ENCODE data around the gene TEDC1. TPM values are rescaled to one million over a fixed set of nuclear protein-coding genes. Genes with fewer than 3 reads are reported as not detected.

The TEDC1 gene
- total RNA-seq, 4 donors from 2014 or later = 0.51 to 11.0 (median 9.4) TPM; not detected in 1

DNA sequence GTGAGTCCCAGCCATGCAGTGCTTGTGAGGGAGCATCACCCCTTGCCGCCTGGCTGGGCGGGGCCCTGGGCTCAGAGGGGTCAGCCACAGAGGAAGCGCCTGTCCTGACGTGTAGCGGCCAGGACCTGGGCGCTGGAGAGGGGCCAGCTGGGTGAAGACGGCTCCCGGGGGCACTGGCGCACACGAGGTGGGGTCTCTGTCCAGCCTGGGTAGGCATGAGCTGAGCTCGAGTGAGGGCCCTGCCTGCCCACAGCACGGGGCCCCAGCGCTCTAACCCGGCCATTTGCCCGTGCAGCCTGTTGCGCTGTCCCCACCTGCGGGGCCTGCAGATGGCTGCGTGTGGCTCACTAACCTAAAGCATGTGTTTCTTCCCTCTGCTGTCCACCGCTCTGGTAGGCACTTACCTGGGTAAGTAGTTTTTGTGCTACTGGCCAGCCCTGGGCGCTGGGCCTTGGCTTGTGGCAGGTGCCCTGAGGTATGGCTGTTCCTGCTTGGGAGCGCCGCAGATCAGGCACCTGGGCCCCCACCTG, 23.0 kb upstream of the TEDC1 start:
- Histone ChIP-seq H3K36me3 (no peaks in the 10 kb centered on the region), H3K4me3 (no peak overlapping the region), H3K27me3 (no peaks in the 10 kb centered on the region), H3K27ac (no peak overlapping the region), H3K4me1 (peaks cover 0 to 9% of the 10 kb centered on the region in 2 donors), H3K9me3 (no peaks in the 10 kb centered on the region)
- no peak for TF ChIP-seq CTCF (IDR thresholded peaks at IDR 0.05)
- no peak for TF ChIP-seq POLR2A (IDR thresholded peaks at IDR 0.05)
- intact Hi-C loops (cut with DNase I; ENCODE audit: low total_unique reads) = no loop called here
- DNase-seq = no peak

DNA sequence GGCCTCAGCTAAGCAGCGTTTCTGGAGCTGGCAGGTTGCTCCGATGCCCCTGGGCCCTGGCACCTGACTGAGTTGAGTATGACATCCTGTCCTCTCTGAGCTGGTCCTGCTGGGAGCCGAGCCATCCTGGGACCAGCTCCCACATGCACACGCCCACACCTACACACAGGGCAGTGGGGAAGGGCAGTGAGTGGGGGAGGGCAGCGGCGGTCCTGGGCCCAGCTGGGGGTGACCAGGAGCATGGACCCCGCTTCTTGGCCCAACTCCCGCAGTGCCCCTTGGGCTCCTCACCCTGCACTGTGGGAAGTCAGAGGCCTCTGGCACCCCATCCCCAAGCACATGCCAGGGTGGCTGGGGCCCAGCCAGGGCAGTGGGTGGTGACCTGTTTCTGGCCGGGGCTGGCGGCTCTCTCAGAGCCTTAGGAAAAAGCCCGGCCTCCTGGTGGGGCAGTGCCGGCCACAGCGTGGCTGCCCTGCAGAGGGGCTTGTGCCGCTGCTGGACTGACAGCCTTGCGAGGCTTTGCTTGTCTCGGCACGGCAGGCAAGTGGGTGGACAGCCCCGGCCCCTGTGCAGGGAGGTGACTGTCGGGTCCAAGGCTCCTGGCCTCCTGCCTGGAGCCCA, 22.3 kb upstream of the TEDC1 start:
- Histone ChIP-seq H3K4me3 (no peak overlapping the region), H3K36me3 (no peaks in the 10 kb centered on the region), H3K27ac (peak overlapping the region in 1 of 2 donors; percentile 9), H3K9me3 (no peaks in the 10 kb centered on the region), H3K4me1 (peaks cover 0 to 16% of the 10 kb centered on the region in 2 donors), H3K27me3 (no peaks in the 10 kb centered on the region)
- no peak for DNase-seq
- intact Hi-C loops (cut with DNase I; ENCODE audit: low total_unique reads) = no loop called here
- TF ChIP-seq POLR2A (IDR thresholded peaks at IDR 0.05) (no peak), CTCF (IDR thresholded peaks at IDR 0.05) (no peak)

- H3K9me3 ChIP-seq = no peaks in the 10 kb centered on the region
- no peak overlapping the region for H3K27ac ChIP-seq
- intact Hi-C loops (cut with DNase I; ENCODE audit: low total_unique reads) = no loop called here
- H3K27me3 ChIP-seq = no peaks in the 10 kb centered on the region
- peaks cover 0 to 20% of the 10 kb centered on the region in 2 donors for H3K4me1 ChIP-seq
- no peaks in the 10 kb centered on the region for H3K36me3 ChIP-seq
- TF ChIP-seq POLR2A (IDR thresholded peaks at IDR 0.05) (no peak), CTCF (IDR thresholded peaks at IDR 0.05) (no peak)
- no peak for DNase-seq
- H3K4me3 ChIP-seq = no peak overlapping the region
Observed at GRCh38 chr14:105469456-105470349, 21.3 kb upstream of the TEDC1 start.

GRCh38 chr14:105470350-105471296, 20.4 kb upstream of the TEDC1 start:
- intact Hi-C loops (cut with DNase I; ENCODE audit: low total_unique reads) = no loop called here
- no peak for DNase-seq
- Histone ChIP-seq H3K27ac (no peak overlapping the region), H3K36me3 (no peaks in the 10 kb centered on the region), H3K27me3 (no peaks in the 10 kb centered on the region), H3K4me3 (no peak overlapping the region), H3K4me1 (peaks cover 0 to 29% of the 10 kb centered on the region in 2 donors), H3K9me3 (no peaks in the 10 kb centered on the region)
- TF ChIP-seq CTCF (IDR thresholded peaks at IDR 0.05) = no peak
